Mesothelial cell of epicardium (in vitro differentiated cells): ENCODE results near the gene CTNNBIP1. TPM values are rescaled to one million over a fixed set of nuclear protein-coding genes. Genes with fewer than 3 reads are reported as not detected.
A peak's percentile ranks its signal among the peaks of the same experiment; 100 is the strongest.

Experiments used
- DNase-seq, 2 experiments: peaks; one replicate each; pipeline ENCODE4 v3.0.0; 2021; ENCODE audit warnings: low spot score in 2 of 2; ENCODE audit not compliant: unreplicated experiment in 2 of 2
- H3K27ac Mint-ChIP-seq: 2 replicates; pipeline ENCODE4 v1.8.0; 2021; ENCODE audit warnings: mixed read lengths
- H3K27me3 Mint-ChIP-seq: 2 replicates; pipeline ENCODE4 v1.8.0; 2021; ENCODE audit warnings: low read depth, mixed read lengths
- H3K36me3 Mint-ChIP-seq: 2 replicates; pipeline ENCODE4 v1.8.0; 2021; ENCODE audit warnings: mixed read lengths
- H3K4me1 Mint-ChIP-seq: 2 replicates; pipeline ENCODE4 v1.8.0; 2021; ENCODE audit warnings: mixed read lengths
- H3K4me3 Mint-ChIP-seq: 2 replicates; pipeline ENCODE4 v1.8.0; 2021; ENCODE audit warnings: mild to moderate bottlenecking, moderate library complexity, mixed read lengths
- H3K9me3 Mint-ChIP-seq: 2 replicates; pipeline ENCODE4 v1.8.0; 2021; ENCODE audit warnings: mixed read lengths
- total RNA-seq: library from RNA; stranded (reverse); gene quantifications from 3 replicates; pipeline ENCODE4 v1.2.1, GENCODE V29; 2021
- TF ChIP-seq, protein P1 (sequence below): fragments of 200-600 bp; sonication (generic); IDR thresholded peaks from one replicate; pipeline ENCODE4 v1.5.0; 2021; ENCODE audit warnings: antibody characterized with exemption; ENCODE audit not compliant: unreplicated experiment

Gene CTNNBIP1
- total RNA-seq, 1 donor from 2014 or later: 51.5 TPM

DNA sequence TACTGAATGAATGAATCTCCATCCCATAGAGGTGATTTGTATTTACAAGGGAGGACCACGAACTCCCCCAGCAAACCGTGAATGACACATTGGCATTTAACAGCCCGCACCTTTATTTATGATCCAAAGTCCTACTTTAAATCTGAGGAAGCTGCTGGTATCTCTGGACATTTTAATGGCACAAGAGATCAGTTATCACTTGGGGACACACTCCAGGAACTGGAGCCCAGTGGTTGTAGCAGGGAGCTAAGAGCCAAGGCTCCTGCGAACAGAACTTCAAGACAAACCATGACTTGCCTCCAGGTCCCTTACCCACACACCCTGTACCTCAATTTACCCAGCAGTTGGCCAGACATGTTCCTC is 1.2 kb downstream of the CTNNBIP1 start:
- Mint-ChIP-seq H3K9me3 (no peaks in the 10 kb centered on the region), H3K27me3 (no peaks in the 10 kb centered on the region), H3K36me3 (no peaks in the 10 kb centered on the region), H3K4me1 (peaks cover 30% of the 10 kb centered on the region), H3K27ac (peak overlapping the region; percentile 96), H3K4me3 (peak overlapping the region; percentile 92)
- DNase-seq: no peak
- TF ChIP-seq, protein P1, sequence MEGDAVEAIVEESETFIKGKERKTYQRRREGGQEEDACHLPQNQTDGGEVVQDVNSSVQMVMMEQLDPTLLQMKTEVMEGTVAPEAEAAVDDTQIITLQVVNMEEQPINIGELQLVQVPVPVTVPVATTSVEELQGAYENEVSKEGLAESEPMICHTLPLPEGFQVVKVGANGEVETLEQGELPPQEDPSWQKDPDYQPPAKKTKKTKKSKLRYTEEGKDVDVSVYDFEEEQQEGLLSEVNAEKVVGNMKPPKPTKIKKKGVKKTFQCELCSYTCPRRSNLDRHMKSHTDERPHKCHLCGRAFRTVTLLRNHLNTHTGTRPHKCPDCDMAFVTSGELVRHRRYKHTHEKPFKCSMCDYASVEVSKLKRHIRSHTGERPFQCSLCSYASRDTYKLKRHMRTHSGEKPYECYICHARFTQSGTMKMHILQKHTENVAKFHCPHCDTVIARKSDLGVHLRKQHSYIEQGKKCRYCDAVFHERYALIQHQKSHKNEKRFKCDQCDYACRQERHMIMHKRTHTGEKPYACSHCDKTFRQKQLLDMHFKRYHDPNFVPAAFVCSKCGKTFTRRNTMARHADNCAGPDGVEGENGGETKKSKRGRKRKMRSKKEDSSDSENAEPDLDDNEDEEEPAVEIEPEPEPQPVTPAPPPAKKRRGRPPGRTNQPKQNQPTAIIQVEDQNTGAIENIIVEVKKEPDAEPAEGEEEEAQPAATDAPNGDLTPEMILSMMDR: no peak

DNA sequence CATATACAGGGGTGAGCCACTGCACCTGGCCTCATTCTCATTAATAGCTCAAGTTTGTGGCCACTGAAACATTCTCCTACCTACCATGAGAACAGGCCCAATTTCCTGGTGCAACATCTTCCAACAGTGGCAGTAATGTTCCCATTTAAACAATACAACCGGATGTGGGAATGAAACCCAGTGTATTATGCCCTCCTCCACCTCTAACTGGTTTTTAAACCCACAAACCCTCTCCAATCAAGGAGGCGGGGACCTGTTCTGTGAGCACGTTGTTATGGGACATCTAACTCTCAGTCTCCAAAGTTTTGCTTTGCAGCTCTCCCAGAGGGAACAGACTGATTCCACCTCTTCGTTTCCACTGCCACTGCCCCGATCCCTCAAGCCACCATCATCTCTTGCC is 2.6 kb downstream of the CTNNBIP1 start:
- peaks cover 30% of the 10 kb centered on the region for H3K4me1 Mint-ChIP-seq
- H3K27ac Mint-ChIP-seq: no peak overlapping the region
- no peak overlapping the region for H3K4me3 Mint-ChIP-seq
- no peak for DNase-seq
- H3K27me3 Mint-ChIP-seq: no peaks in the 10 kb centered on the region
- H3K36me3 Mint-ChIP-seq: no peaks in the 10 kb centered on the region
- TF ChIP-seq, protein P1: no peak
- H3K9me3 Mint-ChIP-seq: no peaks in the 10 kb centered on the region

- H3K27me3 Mint-ChIP-seq: no peaks in the 10 kb centered on the region
- no peak for DNase-seq
- H3K36me3 Mint-ChIP-seq: no peaks in the 10 kb centered on the region
- no peak overlapping the region for H3K4me3 Mint-ChIP-seq
- H3K9me3 Mint-ChIP-seq: no peaks in the 10 kb centered on the region
- peaks cover 26% of the 10 kb centered on the region for H3K4me1 Mint-ChIP-seq
- no peak overlapping the region for H3K27ac Mint-ChIP-seq
- TF ChIP-seq, protein P1: no peak
Observed at GRCh38 chr1:9906466-9906865, 3.6 kb downstream of the CTNNBIP1 start.

GRCh38 chr1:9905010-9905409 is 5.1 kb downstream of the CTNNBIP1 start:
- Mint-ChIP-seq H3K27ac (no peak overlapping the region), H3K9me3 (no peaks in the 10 kb centered on the region), H3K4me1 (peaks cover 29% of the 10 kb centered on the region), H3K4me3 (no peak overlapping the region), H3K36me3 (no peaks in the 10 kb centered on the region), H3K27me3 (no peaks in the 10 kb centered on the region)
- TF ChIP-seq, protein P1: no peak
- DNase-seq: no peak

GRCh38 chr1:9904596-9904995 is 5.5 kb downstream of the CTNNBIP1 start:
- H3K4me3 Mint-ChIP-seq: no peak overlapping the region
- H3K27ac Mint-ChIP-seq: no peak overlapping the region
- peaks cover 29% of the 10 kb centered on the region for H3K4me1 Mint-ChIP-seq
- no peaks in the 10 kb centered on the region for H3K36me3 Mint-ChIP-seq
- TF ChIP-seq, protein P1: no peak
- H3K9me3 Mint-ChIP-seq: no peaks in the 10 kb centered on the region
- no peak for DNase-seq
- no peaks in the 10 kb centered on the region for H3K27me3 Mint-ChIP-seq

DNA sequence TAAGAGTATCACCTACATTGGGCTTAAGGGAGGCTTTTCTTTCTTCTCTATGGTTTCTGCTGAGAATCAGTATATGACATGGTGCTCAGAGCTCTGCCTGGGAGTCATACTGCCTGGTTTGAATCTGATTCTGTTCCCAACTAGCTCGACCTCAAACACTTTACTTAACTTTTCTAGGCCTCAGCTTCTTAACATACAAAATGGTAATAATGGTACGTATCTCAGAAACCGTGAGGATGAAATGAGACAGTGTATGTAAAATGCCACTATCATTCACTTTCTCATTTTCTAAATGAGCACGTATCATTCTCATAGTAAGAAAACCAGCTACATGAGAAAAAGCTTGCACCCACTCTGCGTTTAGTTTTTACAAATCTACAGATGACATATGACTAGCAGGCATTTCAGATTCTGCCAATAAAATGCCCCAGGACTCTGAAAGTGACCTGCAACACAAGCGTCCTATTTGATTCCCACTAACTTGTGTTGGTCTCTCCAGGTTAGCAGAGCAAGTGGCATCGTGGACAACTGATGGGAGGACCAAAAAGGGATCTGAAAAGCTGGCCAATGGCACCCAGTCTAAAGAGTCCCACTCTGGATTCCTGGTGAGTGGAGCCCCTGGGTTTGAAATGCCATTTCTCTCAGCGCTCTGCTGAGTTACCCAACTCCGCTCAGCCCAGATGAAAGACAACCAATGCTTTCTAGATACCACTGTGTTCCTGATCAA is 6.1 kb downstream of the CTNNBIP1 start:
- no peaks in the 10 kb centered on the region for H3K9me3 Mint-ChIP-seq
- H3K27ac Mint-ChIP-seq: no peak overlapping the region
- TF ChIP-seq, protein P1: no peak
- no peaks in the 10 kb centered on the region for H3K36me3 Mint-ChIP-seq
- no peaks in the 10 kb centered on the region for H3K27me3 Mint-ChIP-seq
- H3K4me1 Mint-ChIP-seq: peaks cover 22% of the 10 kb centered on the region
- DNase-seq: no peak
- no peak overlapping the region for H3K4me3 Mint-ChIP-seq
